Cerebellar cortex (tissue), 1 donor: ENCODE measurements around the gene ANKRD28.
"Not testable (repeated sequence)": the region's sequence is repeated elsewhere in the genome, so short reads cannot be mapped to it uniquely, and the experiment has no call there.

Experiments
- DNase-seq: peaks from one replicate; pipeline ENCODE4 v3.0.0-alpha.2; 2015; ENCODE audit warnings: low spot score

The ANKRD28 gene

GRCh38 chr3:15801298-15801697 lies 3.5 kb upstream of the ANKRD28 start:
- DNase-seq, result no peak

GRCh38 chr3:15800780-15801179 lies 3.0 kb upstream of the ANKRD28 start:
- DNase-seq, result no peak

- no peak for DNase-seq
Measured at GRCh38 chr3:15800327-15800726, 2.5 kb upstream of the ANKRD28 start.

- no peak for DNase-seq
Measured at GRCh38 chr3:15798533-15799245, 910 bp upstream of the ANKRD28 start.

DNA sequence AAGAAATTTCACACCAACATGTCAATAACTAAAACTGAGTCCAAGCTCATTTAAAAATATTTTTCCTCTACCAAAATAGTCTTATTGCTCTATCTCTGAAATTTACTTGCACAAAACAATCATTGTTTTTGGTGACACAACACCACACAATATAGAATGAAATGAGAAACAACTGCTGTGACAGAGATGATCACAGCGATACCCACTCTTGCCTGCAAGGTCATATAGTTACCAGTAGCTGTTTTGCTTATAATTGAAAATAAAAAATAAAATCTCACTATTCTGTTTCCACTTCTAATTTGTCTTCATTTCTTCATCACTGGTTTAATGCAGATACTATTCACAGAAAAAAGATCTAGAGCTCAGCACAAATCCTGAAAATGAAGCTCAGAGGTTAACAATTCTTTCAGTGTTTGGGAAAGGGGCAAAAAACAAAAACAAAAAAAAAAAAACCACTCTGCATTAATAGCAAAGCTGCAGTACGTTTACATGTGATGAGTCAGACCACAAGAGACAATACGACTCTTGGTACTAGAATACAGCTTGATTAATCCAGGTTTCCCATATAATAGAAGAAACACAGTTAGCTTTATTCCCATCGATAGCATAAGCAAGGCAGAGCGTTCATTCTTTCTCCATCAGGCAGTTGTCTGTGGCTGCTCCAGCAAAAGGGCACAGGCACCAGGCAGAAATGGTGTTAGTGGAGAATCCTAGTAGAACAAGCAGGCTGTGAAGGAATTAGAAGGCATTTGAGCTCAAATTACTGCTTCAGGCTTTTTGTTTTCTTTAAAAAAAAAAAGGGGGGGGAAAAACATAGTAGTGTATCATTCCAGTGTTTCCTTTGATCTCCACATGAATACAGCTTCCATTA lies 773 bp downstream of the ANKRD28 start:
- peak; percentile 85 for DNase-seq

DNA sequence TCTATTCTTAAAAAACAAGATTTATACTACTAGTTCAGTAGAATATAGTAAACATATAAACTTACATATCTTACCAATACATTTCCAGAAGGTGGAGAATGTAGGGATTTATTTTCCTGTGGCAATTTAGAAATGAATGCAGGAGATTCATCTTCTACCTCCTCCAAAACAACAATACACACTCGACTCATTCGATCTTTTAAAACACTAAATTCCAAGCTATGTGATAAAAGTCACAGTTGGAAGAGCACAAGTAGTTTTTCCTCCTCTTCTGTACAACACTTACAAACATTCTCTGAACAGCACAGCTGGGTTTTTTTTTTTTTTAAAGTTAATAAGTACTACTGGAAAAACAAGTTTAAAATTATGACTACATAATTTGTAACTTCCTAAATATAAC lies 1.4 kb downstream of the ANKRD28 start:
- peak; percentile 50 for DNase-seq

DNA sequence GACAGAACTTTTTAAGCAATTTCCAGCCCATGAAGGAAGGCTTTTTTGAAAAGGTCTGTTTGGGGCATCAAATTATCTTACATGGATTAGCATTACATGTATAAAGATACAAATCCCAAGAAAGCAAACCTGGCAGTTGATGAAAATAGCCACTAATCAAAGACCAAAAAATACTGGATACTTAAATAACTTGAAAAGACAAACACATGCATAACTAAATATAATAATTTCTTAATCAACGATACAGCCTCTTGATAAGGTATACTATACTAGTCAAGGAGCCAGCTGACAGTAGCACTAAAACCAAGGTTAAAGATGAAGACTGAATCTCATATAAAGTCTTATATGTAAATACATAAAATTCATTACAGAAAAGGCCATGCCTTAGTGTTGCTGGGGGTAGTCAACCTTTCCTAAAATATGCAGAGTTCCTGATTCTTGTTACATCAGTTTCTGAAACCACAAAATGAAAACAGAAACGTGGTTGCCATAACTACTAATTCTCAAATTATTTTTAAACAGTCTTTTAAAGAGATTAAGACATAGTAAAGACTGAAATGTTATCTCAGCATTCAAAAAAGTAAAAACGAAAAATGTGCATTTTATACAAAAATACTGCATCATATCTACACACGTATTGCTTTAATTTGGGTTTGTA lies 2.0 kb downstream of the ANKRD28 start:
- peak; percentile 62 for DNase-seq

DNA sequence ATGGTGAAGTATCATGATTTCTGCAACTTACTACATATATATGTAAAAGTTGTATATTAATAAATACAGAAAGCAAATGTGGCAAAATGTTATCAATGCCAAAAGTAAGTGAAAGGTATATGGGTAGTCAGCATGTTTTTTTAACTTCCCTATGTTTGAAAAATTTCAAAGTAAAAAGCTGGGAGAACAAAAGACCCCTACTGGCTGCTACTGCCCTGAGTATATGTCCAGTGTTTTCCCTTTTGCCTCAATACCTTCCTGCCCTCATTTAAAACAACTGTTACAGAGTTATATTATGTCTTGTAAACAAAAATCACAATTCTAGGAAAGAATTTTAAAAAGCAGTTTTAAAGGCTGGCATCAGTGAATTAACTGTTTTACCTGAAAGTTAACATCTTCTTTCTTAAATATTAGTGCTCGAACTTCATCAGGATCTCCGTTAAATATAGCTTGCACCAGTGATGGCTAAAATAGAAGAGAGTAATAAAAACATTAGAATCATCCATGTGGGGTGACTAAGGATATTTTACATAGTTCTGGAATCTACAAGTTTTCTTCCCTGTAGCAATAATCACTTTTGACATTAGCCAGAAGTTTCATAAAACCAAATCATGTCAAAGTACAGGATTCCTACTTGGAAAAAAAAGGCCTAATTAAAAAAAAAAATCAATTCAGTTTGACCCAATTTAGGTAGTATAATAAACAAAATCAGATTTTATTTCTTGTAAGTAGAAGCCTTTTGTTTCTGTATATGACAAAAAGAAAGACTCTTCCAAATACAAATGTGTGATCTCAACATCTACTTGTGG lies 2.7 kb downstream of the ANKRD28 start:
- peak; percentile 53 for DNase-seq

DNA sequence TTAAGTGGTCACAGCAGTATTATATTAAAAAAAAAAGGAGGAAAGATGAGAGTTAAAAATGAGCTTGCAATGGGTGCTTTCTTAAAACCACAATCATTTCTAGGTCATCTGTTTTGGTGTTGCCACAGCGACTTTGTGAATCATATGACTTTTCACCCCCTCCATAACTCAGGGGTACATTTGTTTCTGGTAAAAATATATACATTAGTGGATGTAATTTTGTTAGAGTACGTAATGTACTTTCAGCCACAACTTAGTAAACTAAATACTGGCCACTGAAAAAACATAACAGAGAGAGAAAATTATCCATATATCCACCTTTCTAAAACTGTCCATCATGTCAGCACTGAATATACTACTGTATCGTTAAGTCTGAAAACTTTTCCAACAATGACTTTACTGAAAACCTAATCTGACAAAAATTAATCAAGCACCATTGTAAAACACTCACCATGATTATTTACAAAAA lies 3.4 kb downstream of the ANKRD28 start:
- peak; percentile 34 for DNase-seq

DNA sequence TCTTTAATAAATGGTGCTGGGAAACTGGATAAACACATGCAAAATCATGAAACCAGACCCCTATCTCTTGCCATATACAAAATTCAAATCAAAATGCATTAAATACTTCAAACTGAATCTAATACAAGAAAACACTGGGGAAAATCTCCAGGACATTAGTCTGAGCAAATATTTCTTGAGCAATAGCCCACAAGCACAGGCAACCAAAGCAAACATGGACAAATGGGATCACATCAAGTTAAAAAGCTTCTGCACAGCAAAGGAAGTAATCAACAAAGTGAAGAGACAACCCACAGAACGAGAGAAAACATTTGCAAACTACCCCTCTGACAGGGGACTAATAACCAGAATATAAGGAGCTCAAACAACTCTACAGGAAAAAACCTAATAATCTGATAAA lies 6.3 kb downstream of the ANKRD28 start:
- no peak for DNase-seq

GRCh38 chr3:15787941-15788340 lies 9.8 kb downstream of the ANKRD28 start:
- no peak for DNase-seq

GRCh38 chr3:15787526-15787925 lies 10.3 kb downstream of the ANKRD28 start:
- DNase-seq, result no peak

GRCh38 chr3:15783361-15783969 lies 14.3 kb downstream of the ANKRD28 start:
- DNase-seq, result no peak

GRCh38 chr3:15782429-15782828 lies 15.3 kb downstream of the ANKRD28 start:
- no peak for DNase-seq

DNA sequence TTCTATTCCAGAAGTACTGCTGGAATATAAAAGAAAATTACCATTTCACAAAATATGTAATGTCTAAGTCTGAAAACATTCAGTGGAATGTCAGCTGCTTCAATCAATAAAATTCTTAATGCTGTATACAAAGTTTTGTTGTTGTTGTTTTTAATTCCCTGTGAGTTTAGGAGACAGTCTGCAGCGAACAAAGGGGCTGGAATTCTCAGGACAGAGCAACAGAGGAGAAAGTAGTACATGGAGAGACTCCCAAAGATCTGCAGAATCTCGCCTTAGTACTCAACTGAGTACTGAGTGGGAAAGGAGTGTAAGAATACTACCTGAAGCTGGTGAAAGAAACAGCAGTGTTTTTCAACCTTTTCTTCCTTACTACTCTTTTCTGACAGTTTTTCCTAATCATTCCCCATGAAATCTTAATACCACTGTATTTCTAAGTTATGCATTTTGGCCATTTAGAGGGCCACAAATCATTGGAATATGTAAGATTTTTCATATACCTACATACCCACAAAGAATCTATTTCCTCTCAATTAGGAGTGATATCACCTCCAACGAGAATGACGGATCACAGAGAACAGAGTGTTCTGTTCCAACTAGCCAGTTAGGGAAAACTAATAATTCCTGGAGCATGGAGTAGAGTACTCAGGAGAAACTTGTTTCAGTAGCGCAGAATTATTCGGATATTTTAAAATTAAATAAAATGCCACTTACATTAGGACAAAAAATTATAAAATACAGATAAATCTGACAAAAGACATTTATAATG lies 16.0 kb downstream of the ANKRD28 start:
- no peak for DNase-seq

GRCh38 chr3:15781131-15781530 lies 16.6 kb downstream of the ANKRD28 start:
- no peak for DNase-seq

GRCh38 chr3:15779111-15779510 lies 18.7 kb downstream of the ANKRD28 start:
- no peak for DNase-seq

- DNase-seq, result no peak
Measured at GRCh38 chr3:15778332-15778858, 19.4 kb downstream of the ANKRD28 start.

- not testable (repeated sequence) for DNase-seq
Measured at GRCh38 chr3:15774931-15775560, 22.7 kb downstream of the ANKRD28 start.

DNA sequence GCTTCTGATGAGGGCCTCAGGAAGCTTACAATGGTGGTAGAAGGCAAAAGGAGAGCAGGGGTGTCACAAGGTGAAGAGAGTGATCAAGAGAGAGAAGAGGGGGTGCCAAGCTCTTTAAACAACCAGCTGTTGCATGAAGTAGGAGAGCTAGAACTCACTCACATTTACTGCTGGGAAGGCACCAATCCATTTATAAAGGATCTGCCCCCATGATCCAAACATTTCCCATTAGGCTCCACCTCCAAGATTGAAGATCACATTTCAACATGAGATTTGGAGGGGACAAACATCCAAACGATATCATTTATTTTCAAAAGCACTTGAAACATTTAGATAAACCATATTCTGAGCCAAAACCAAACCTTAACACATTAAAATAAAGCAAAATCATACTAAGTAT lies 26.3 kb downstream of the ANKRD28 start:
- no peak for DNase-seq
